GM18499 (cell line): ENCODE results near the gene DNAJC11.
"Not testable (repeated sequence)": the region's sequence is repeated elsewhere in the genome, so short reads cannot be mapped to it uniquely, and the experiment has no call there.

Experiments
- ATAC-seq: cut with Tn5 transposase; IDR thresholded peaks from one replicate; pipeline ENCODE4 v1.9.1; 2021; ENCODE audit warnings: moderate number of reproducible peaks; ENCODE audit not compliant: insufficient read depth, unreplicated experiment

The DNAJC11 gene

GRCh38 chr1:6700853-6701436 is 671 bp downstream of the DNAJC11 start:
- peak; percentile 6 for ATAC-seq

- ATAC-seq = not testable (repeated sequence)
These were observed 1.7 kb downstream of the DNAJC11 start for GRCh38 chr1:6699915-6700314.

- no peak for ATAC-seq
These were observed 5.7 kb downstream of the DNAJC11 start for GRCh38 chr1:6695868-6696267.

GRCh38 chr1:6694121-6694713 is 7.4 kb downstream of the DNAJC11 start:
- no peak for ATAC-seq

- ATAC-seq = no peak
These were observed 8.7 kb downstream of the DNAJC11 start for GRCh38 chr1:6692956-6693355.

GRCh38 chr1:6691507-6691906 is 10.1 kb downstream of the DNAJC11 start:
- ATAC-seq = no peak

- no peak for ATAC-seq
These were observed 11.4 kb downstream of the DNAJC11 start for GRCh38 chr1:6690186-6690585.

- ATAC-seq = no peak
These were observed 12.9 kb downstream of the DNAJC11 start for GRCh38 chr1:6688757-6689156.

GRCh38 chr1:6688001-6688400 is 13.6 kb downstream of the DNAJC11 start:
- ATAC-seq = no peak

- no peak for ATAC-seq
These were observed 15.3 kb downstream of the DNAJC11 start for GRCh38 chr1:6686294-6686693.

GRCh38 chr1:6685381-6685780 is 16.2 kb downstream of the DNAJC11 start:
- no peak for ATAC-seq

- no peak for ATAC-seq
These were observed 18.2 kb downstream of the DNAJC11 start for GRCh38 chr1:6683434-6683833.

GRCh38 chr1:6675941-6676340 is 25.7 kb downstream of the DNAJC11 start:
- ATAC-seq = no peak

- ATAC-seq = no peak
These were observed 26.8 kb downstream of the DNAJC11 start for GRCh38 chr1:6674771-6675170.

GRCh38 chr1:6673816-6674398 is 27.7 kb downstream of the DNAJC11 start:
- ATAC-seq = no peak

- no peak for ATAC-seq
These were observed 29.1 kb downstream of the DNAJC11 start for GRCh38 chr1:6672558-6672957.

- ATAC-seq = no peak
These were observed 33.1 kb downstream of the DNAJC11 start for GRCh38 chr1:6668503-6668902.

GRCh38 chr1:6667139-6667538 is 34.5 kb downstream of the DNAJC11 start:
- no peak for ATAC-seq

GRCh38 chr1:6666696-6667095 is 34.9 kb downstream of the DNAJC11 start:
- no peak for ATAC-seq

- not testable (repeated sequence) for ATAC-seq
These were observed 39.1 kb downstream of the DNAJC11 start for GRCh38 chr1:6662468-6662867.

GRCh38 chr1:6660415-6661049 is 41.1 kb downstream of the DNAJC11 start:
- no peak for ATAC-seq
